ENCODE measurements around the gene PLEKHA7. TPM values are rescaled to one million over a fixed set of nuclear protein-coding genes. Genes with fewer than 3 reads are reported as not detected.
"Not testable (repeated sequence)": the region's sequence is repeated elsewhere in the genome, so short reads cannot be mapped to it uniquely, and the experiment has no call there.

PLEKHA7 gene
- polyA plus RNA-seq, 10 donors = 2.9 to 7.8 (median 5.6) TPM

GRCh38 chr11:17012712-17013547, 1.3 kb downstream of the PLEKHA7 start:
- peak in 1 of 3 donors; percentile 61 for DNase-seq

DNA sequence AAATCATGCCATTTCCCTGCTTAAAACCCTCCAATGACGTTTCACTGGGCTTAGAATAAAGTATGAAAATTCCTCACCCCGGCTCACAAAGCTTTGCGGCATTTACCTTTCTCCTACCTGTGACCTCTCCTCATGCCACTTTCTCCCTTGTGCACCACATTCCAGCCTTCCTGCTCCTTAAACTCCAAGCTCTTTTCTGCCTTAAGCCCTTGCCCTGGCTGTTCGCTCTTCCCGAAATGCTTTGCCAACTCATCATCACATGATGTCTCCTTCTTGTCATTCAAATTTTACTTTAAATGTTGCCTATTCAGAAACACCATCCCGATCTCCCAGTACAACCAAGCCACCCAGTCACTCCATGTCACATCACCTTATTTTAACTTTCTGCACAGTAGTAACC, 2.0 kb downstream of the PLEKHA7 start:
- DNase-seq = no peak

DNA sequence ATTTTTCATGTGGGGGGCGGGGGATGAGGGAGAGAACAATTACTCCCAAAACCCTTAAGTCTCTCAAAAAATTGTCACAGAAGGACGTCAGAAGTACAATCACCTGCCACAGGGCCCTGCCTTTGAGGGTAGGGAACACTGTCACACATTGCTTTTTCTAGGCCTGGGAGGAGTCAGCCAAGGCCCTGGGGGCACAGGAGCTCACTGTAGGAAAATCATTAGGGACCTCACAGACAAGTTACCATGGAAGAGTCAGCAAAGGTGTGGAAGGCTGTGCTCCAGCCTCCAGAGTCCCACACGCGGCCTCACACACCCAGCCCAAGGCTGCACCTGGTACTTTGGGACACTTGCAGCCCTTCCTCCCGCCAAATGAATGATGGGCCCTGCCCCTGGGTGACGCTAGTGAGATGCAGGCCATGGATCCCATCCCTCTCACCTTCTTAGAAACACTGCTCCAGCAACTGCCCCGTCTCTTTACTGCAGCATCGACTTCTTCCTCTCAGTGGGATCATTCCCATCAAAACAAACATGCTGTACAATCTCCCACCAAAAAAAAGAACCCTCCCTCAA, 3.3 kb downstream of the PLEKHA7 start:
- DNase-seq = no peak

- no peak for DNase-seq
Measured at GRCh38 chr11:17008099-17008498, 6.1 kb downstream of the PLEKHA7 start.

GRCh38 chr11:17005646-17006045, 8.6 kb downstream of the PLEKHA7 start:
- no peak for DNase-seq

DNA sequence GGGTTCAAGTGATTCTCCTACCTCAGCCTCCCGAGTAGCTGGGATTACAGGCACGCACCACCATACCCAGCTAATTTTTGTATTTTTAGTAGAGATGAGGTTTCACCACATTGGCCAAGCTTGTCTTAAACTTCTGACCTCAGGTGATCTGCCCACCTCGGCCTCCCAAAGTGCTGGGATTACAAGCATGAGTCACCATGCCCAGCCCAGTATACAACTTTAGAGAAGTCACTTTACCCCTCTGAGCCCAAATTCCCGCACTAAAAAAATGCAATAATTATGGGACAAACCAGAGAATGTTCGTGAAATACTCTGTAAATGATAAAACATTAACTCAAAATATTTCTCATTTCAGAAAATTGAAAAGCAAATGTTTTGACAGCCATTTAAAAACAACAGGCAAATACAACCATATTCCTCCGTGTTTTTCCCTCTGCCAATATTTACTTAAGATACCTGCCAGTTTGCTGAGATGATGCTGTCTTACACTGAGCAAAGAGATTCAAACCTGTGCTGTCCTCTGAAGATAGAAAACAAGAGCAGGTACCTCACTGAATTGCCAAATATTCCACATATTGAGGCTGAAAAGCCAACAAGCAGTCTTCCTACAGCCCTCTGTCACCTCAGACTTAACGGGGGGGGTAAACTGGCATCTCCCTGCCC, 9.6 kb downstream of the PLEKHA7 start:
- DNase-seq = no peak

DNA sequence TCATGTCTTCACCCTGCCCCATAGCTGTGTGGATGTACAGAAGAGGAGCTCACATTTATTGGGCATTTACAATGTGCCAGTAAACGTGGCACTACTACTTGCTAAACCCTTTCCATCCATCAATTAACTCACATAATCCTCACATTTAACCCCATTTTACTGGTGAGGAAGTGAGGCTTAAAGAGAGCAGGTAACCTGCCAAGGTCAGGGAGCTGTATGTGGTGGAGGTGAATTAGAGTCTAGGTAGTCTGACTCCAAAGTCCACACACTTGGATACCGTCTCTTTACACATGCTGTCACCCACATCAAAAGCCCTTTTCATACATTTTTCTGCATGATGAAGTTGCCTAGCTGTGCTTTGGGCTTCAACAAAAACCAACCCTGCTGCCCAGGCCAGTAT, 10.8 kb downstream of the PLEKHA7 start:
- DNase-seq = no peak

- no peak for DNase-seq
Measured at GRCh38 chr11:17002543-17002942, 11.7 kb downstream of the PLEKHA7 start.

- no peak for DNase-seq
Measured at GRCh38 chr11:17001806-17002205, 12.4 kb downstream of the PLEKHA7 start.

DNA sequence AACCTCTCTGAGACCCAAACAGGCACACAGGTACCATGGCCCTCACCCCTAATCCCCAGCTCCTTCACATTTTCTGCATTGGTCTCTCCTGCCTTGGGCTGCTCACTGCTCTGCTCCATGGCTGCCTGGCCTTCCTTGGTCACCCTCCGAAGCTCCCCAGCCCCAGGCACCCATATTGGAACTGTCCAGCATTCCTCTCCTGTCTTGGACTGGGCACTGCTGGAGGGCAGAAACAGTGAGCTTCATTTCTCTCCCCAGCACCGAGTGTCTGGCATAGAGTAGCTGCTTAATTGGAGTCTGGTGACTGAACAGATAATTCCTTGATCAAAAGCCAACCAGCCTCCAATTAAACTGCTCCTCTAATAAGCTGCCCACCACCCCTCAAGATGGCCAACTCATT, 13.2 kb downstream of the PLEKHA7 start:
- no peak for DNase-seq

GRCh38 chr11:17000253-17000652, 14.0 kb downstream of the PLEKHA7 start:
- DNase-seq = not testable (repeated sequence)

DNA sequence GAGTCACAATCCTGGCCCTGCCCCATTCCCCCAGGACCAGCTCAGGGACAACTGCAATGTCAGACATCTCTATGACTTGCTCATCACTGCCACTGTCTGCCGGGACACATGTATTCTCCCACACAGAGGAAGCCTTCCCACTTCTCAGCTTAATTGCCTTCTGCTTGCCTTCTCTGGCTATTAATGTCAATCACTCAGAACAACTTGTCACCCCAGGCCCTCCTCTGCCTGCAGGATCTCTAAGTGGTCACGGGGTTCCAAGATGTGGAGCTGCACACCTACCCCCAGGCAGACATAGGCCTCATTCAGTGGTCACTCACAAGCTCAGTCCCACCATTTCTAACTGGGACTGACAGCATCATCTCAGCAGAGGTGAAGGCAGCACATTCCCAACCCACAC, 15.1 kb downstream of the PLEKHA7 start:
- no peak for DNase-seq

DNA sequence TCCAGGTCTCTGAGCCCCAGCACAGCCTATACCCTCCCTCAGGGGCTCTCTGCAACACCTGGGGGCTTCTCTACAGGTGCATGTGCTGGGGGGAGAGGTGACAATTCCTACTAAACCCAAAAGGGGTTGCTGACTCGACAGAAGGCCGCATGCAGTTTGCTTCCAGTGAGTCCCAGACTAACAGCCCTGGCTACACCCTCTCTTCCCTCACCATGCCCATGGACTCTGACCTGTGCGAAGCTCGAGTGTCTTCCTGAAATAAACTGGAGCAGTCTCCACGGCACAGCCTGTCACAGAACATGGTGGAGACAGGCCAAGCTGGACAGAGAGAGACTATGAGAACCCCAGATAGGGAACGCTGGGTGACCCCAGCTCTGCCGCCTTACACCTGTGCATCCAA, 16.6 kb downstream of the PLEKHA7 start:
- no peak for DNase-seq

- DNase-seq = no peak
Measured at GRCh38 chr11:16993495-16993894, 20.7 kb downstream of the PLEKHA7 start.

GRCh38 chr11:16992846-16993245, 21.4 kb downstream of the PLEKHA7 start:
- no peak for DNase-seq

DNA sequence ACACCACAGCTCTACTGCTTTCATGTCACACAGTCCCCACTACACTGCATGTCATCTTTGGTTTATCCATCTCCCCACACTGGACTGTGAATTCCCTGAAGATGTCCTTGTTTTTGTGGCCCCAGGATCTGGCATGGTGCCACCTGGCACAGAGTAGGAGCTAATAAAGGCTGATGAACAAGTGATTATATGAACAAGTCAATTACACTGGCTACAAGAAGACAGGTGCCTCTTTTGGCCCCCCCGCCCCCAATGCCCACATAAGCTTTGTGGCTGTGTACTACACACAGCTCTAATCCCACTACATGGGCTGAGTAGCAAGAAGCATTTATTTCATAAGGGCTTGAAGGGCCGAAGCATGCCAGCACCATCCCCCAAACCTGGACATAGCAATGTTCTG, 24.7 kb downstream of the PLEKHA7 start:
- no peak for DNase-seq

DNA sequence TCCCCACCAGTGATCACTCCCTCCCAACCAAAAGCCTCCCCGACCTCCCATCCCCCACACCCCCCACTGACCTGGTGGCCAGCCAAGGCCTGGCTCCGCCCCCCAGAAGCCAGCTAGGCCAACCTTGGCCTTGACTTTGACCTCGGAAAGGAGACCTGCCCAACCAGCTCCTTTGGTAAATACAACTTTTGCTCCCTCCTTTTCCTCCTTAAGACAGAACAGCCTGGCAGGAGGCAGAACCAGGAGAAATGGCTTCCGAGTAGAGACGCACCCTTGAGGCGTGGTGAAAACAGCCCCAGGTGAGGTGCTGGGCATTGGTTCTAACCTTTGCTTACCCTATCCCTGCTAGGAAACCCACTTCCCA, 27.0 kb downstream of the PLEKHA7 start:
- no peak for DNase-seq

DNA sequence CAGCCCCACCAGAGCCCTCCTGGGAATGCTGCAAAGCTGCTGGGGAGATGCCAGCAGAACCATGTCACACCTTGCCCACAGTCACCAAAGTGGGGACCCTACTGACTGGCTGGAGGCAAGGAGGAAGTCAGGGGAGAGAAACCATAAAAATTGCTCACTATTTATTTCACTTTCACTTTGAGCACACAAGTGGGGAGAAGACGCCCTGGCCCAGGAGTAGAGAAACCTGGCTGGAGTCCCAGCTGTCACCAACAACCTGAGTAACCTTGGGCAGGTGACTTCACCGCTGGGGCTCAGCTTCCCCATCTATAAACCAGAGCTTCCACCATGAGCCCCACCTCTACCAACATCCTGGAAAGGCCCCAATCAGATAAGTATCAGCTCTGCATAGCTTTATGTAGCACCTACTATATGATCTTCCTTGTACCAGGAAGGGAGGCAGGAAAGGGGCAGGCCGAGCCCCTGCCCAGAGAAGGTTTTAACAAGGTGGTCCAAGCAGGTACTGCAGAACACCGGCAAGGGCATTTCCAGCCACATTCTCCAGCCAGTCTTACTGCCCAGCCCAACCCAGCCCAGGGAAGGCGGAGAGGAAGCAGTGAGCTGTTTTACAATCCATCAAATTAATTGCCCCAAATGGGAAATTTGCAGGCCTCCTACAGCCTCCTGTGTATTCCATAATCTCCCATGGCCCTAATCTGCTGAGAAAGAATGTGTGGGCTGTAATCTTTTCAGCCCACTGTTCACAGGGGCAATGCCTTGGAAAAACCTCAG, 27.6 kb downstream of the PLEKHA7 start:
- no peak for DNase-seq

GRCh38 chr11:16985297-16985696, 28.9 kb downstream of the PLEKHA7 start:
- no peak for DNase-seq

GRCh38 chr11:16984229-16984628, 30.0 kb downstream of the PLEKHA7 start:
- no peak for DNase-seq

DNA sequence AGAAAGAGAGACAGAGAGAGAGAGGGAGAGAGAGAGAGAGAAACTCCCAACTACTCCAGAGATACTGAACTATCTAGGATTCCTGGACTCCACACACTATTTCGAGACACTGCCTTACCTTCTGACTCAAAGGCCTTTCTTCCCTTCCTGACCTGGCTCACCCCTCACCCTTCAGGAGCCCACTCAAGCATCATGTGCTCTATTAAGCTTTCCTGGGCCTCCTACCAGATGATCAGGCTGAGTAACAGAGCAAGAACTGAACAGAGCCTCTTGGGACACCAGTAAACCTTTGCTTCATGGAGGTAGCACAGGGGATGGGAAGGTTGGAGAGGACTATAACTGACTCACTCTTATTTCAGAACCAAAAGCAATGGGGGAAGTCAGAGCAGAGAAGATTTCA, 31.4 kb downstream of the PLEKHA7 start:
- DNase-seq = no peak

DNA sequence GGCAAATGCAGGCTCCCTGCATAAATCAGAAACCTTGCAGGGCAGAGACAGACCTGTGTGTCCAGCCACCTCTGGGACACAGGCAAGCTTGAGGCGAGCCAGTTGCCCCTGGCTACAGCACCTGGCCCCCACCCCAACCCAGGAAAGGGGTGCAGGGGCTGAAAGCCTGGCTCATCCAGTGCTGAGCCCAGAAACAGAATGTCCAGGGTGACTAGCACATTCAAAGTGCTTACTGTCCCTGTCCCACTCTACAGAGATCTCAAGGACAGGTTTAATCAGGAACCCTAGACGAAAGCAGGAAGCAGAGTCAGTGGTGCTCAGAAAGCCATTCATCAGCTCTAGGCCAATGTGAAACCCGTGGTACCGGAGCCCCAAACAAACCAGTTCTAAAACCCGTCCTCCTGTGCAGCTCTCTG, 31.9 kb downstream of the PLEKHA7 start:
- no peak for DNase-seq

Data from muscle of back (tissue), 11 donors.